OCI-M1 (cell line): Measurements from ENCODE around the gene ATF4.
A peak's percentile ranks its signal among the peaks of the same experiment; 100 is the strongest.

ENCODE experiments used
- DNase-seq: peaks from one replicate; lab custom pipeline; 2025; lab: John Stamatoyannopoulos, UW

ATF4 gene

DNA sequence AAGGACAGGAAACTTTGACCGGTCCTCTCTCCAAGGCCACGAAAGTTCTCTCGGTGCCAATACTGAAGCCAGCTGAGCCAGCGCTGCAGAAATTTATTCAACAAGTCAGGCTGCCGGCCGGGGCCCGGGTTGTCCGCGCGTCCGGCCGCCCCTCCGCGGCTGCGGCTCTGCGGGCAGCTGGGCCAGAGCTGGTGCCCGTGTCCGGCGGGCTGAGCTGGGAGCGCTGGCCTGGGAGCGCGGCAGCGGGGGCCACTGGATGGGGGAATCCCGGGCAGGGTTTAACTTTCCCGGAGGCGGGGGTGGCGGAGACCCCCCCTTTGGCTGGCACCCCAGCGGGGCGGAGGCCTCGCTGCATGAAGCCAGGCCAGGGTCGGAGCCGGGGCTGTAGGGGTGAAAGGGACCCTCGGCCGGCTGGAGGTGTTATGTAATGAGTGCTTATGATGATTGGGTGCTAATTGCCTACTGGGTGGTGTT lies 37.9 kb downstream of the ATF4 start:
- no peak for DNase-seq

DNA sequence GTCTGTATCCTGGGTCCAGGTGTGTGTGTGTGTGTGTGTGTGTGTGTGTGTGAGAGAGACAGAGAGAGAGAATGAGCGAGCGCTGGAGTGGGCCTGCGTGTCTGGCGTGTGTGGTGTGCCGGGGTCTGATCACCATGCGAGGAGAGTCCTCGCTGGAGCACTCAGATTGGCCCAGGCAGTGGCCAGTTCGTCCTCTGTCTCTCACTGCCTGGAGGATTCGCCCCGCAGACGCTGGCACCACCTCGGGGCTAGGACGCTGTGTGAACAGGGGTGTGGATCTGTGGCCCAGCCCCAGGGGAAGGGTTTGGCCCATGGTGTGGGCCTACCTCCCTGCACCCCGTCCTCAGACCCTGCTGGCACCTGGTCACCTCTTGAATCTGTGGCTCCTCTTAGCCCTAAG lies 38.6 kb downstream of the ATF4 start:
- DNase-seq: no peak

GRCh38 chr22:39559456-39560105 lies 39.2 kb downstream of the ATF4 start:
- DNase-seq: peak; percentile 29

- no peak for DNase-seq
Measured at GRCh38 chr22:39560127-39560526, 39.8 kb downstream of the ATF4 start.

DNA sequence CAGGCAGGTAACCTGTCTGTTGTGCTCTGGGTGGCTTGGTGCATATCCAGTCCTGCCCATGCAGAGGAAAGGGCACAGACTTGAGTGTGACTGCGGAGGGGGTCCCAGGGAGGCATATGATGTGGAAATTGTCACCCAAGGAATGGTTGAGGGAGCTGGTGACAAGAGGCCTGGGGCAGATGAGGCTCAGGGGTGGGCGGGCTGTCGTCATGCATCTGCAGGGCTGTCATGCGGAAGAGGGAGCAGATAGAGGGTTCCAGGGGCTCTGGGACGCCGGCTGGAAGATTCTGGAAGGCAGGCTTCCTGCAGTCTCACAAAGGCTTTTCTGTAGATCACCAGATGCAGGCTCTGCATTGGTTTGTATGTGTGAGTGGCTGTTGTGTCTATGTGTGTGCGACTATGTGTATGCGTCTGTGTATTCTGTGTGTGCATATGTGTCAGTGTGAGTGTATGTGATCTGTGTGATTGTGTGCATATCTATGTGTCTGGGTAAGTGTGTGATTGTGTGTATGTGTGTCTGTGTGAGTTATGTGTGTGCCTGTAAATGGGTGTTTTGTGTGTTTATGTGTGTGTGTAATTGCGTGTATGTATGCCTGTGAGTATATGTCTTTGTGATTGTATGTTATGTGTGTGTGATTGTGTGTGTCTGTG lies 42.6 kb downstream of the ATF4 start:
- no peak for DNase-seq

DNA sequence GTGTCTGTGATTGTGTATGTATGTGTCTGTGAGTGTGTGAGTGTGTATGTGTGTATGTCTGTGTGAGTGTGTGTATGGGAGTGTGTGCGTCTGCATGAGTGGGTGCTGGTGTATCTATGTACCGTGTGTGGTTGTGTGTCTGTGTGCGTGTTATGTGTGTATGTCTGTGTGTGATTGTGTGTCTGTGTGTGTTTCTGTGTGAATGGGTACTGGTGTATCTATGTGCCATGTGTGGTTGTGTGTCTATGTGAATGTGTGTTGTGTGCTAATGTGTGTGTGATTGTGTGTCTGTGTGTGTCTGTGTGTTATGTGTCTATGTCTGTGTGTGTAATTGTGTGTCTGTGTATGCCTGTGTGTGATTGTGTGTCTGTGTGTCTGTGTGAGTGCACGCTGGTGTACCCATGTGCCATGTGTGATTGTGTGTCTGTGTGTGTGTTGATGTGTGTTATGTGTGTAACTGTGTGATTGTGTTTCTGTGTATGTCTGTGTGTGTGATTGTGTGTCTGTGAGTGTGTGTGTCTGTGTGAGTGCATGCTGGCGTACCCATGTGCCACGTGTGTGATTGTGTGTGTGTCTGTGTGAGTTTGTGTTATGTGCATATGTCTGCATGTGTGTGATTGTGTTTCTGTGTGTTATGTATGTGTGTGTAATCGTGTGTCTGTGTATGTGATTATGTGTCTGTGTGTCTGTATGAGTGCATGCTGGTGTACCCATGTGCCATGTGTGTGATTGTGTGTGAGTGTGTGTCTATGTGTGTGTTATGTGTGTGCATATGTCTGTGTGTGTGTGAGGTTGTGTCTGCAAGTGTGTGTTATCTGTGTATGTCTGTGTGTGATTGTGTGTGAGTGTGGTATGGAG lies 43.4 kb downstream of the ATF4 start:
- DNase-seq: no peak

- no peak for DNase-seq
Measured at GRCh38 chr22:39565414-39565944, 45.1 kb downstream of the ATF4 start.

GRCh38 chr22:39567135-39567946 lies 47.0 kb downstream of the ATF4 start:
- DNase-seq: no peak

DNA sequence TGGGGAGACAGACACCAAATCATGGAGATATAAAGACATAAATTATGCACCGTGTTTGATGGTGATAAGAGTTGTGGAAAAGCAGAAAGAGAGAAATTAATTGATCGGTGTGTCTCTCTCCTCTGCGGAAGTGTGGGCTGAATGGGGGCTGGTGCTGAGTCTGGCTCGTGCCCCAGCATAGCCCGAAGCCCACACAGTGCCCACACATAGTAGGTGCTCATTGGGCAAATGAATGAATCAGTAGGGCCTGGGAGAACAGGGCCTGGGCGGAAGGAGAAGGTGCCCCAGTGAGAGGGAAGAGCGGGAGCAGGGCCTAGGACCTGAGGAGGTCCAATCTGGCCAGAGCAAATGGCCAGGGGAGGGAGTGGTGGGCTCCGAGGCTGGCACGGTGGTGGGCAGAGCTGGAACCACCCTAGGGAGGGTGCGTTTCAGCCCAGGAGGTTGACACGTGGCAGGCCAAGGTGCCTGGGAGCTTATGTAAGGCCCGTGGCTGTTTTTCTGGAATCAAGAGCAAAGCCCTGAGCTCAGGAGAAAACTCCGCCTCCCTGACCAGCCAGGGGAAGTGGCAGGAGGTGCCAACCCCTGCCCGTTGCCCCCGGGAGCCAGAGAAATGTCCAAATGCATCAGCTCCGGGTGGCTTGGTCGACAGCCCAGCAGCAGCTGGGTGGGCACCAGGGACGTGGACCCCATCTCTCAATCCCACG lies 48.1 kb downstream of the ATF4 start:
- no peak for DNase-seq

DNA sequence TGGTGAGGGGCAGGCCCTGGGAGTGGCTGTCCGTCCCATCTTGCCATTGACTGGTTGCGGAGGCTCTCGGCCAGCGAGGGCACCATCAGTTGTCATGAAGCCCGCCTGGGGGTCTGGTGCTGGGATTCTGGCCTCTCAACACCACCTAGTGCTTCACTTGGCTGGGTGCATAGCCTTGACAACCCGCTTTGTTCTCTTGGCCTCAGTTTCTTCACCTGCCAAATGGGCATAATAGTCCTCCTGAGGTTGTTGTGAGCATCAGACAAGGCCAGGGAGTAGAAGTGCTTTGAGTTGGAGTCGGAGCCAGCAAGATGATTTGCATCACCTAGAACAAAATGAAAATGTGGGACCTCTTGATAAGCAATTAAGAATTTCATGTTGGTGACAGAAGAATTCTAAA lies 48.7 kb downstream of the ATF4 start:
- DNase-seq: no peak

GRCh38 chr22:39570226-39570625 lies 49.9 kb downstream of the ATF4 start:
- DNase-seq: no peak

GRCh38 chr22:39570665-39571064 lies 50.3 kb downstream of the ATF4 start, which contains the start of gene CACNA1I:
Gene CACNA1I, plus strand, starts transcription at chr22:39570753. Its CDS starts 0 bp downstream, at chr22:39570753.
- DNase-seq: no peak

DNA sequence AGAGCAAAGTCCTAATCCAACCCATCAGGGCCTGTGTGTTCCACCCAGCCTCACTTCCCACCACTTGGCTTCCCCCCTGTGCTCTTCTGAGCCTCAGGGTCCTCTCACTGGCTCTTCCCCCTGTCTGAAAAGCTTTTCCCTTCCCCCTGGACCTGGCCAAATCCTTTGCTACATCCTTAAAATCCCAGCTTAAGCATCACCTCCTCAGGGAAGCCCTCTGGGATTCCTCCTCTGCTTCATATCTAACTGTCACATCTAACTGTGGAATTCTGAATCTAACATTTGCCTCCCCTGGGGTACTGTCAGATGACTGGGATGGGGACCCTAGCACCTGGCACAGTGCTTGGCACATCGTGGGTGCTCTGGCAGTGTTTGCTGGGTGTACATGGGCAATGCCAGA lies 51.2 kb downstream of the ATF4 start:
- no peak for DNase-seq
